ENCODE measurements around the gene TSPO2. TPM values are rescaled to one million over a fixed set of nuclear protein-coding genes. Genes with fewer than 3 reads are reported as not detected.

TSPO2 gene
- total and polyA plus RNA-seq, 2 of the 13 experiments (the other 11 are each of a cell fraction or from before 2014, with no cell fraction given) = 0.55 TPM; not detected in 1

GRCh38 chr6:41072836-41073202 is 30.6 kb downstream of the TSPO2 start, which contains the start of gene NFYA (continued):
- TF ChIP-seq ZNF710 (CRISPR knock-in tag; IDR thresholded peaks at IDR 0.05; ENCODE audit: borderline replicate concordance) (no peak), ZMAT3 (CRISPR knock-in tag; conservative IDR thresholded peaks at IDR 0.05) (no peak), EZH2 (conservative IDR thresholded peaks at IDR 0.05; ENCODE audit: low read depth, low read length) (no peak), TARDBP (CRISPR knock-in tag; IDR thresholded peaks at IDR 0.05) (no peak; the same call in 1 of the 2 replicates), ZNF609 (CRISPR knock-in tag; IDR thresholded peaks at IDR 0.05; ENCODE audit: borderline replicate concordance) (peak; percentile 6; the same call in 1 of the 2 replicates), ZXDC (CRISPR knock-in tag; IDR thresholded peaks at IDR 0.05) (no peak), AHR (CRISPR knock-in tag; IDR thresholded peaks at IDR 0.05) (no peak), TEF (CRISPR knock-in tag; IDR thresholded peaks at IDR 0.05) (no peak), SYNCRIP (IDR thresholded peaks at IDR 0.05; ENCODE audit: insufficient read depth, low read depth, low read length) (no peak), PCBP1 (IDR thresholded peaks at IDR 0.05; ENCODE audit: borderline replicate concordance, low read depth, low read length) (no peak), DZIP1 (CRISPR knock-in tag; IDR thresholded peaks at IDR 0.05) (no peak), NCOA2 (CRISPR knock-in tag; IDR thresholded peaks at IDR 0.05) (no peak), CBX1 (IDR thresholded peaks at IDR 0.05; ENCODE audit: low read depth) (peak; percentile 24), ZBTB38 (CRISPR knock-in tag; IDR thresholded peaks at IDR 0.05) (no peak), ZNF503 (CRISPR knock-in tag; IDR thresholded peaks at IDR 0.05) (no peak)

Data from HepG2 (cell line).